Testis (tissue), 3 donors: ENCODE data around the gene FXYD5. TPM values are rescaled to one million over a fixed set of nuclear protein-coding genes. Genes with fewer than 3 reads are reported as not detected.

Experiments
- DNase-seq: peaks from one replicate; pipeline ENCODE4 v3.0.0-alpha.2; 2019
- H3K27ac ChIP-seq, 2 donors: fragments of 200-600 bp; sonication (generic); one replicate each; pipeline ENCODE4 v1.5.1; 2019
- H3K27me3 ChIP-seq: fragments of 200-600 bp; sonication (generic); one replicate; pipeline ENCODE4 v1.5.1; 2019
- H3K36me3 ChIP-seq: fragments of 200-600 bp; sonication (generic); one replicate; pipeline ENCODE4 v1.5.1; 2017; ENCODE audit warnings: low read depth; ENCODE audit errors: missing control alignments
- H3K4me1 ChIP-seq: fragments of 200-600 bp; sonication (generic); one replicate; pipeline ENCODE4 v1.5.1; 2019
- H3K4me3 ChIP-seq, 2 donors: fragments of 200-600 bp; sonication (generic); one replicate each; pipeline ENCODE4 v1.5.1; 2017 to 2019
- H3K9me3 ChIP-seq: fragments of 200-600 bp; sonication (generic); one replicate; pipeline ENCODE4 v1.5.1; 2017
- POLR2A ChIP-seq: fragments of 450-650 bp; IDR thresholded peaks from one replicate; pipeline ENCODE4 v1.6.1; 2017; ENCODE audit warnings: antibody characterized with exemption, mild to moderate bottlenecking, moderate library complexity
- WGBS, 2 donors: methylation state at CpG; one replicate each; pipeline ENCODE4 v1.1.5; 2018; 5-methylcytosine and 5-hydroxymethylcytosine counted together
- intact Hi-C: fragments of 100-400 bp; cut with DNase I; formaldehyde crosslinking; loops from one replicate; pipeline ENCODE4 v1.15.1; 2023; ENCODE audit warnings: low total_unique reads
- polyA plus RNA-seq: library from polyadenylated mRNA; stranded (reverse); fragments of 350-450 nt; fragmentation: Illumina TruSeq; extraction: RNeasy Lipid Tissue Mini Kit (QIAGEN cat#74804); gene quantifications from one replicate; pipeline ENCODE4 v1.2.3, GENCODE V29; 2014; ENCODE audit warnings: low read depth, low replicate concordance; ENCODE audit not compliant: insufficient read depth
- total RNA-seq, 2 donors: library from RNA; depleted of rRNA; stranded (reverse); fragments of >200 nt; gene quantifications; one replicate each; pipeline ENCODE4 v1.2.3, GENCODE V29; 2016
- TF ChIP-seq, protein P1 (sequence below), 3 experiments: fragments of 450-650 bp in 2 of 3; fragments of 200-600 bp in 1 of 3; sonication (generic) in 1 of 3; IDR thresholded peaks; one replicate each; pipeline ENCODE4 v1.5.1; 2016 to 2019; ENCODE audit warnings: antibody characterized with exemption in 3 of 3, mild to moderate bottlenecking in 2 of 3, moderate library complexity in 1 of 3

The FXYD5 gene
- total and polyA plus RNA-seq, 3 donors from 2014 or later = 5.7 to 38.1 (median 17.5) TPM

- Histone ChIP-seq H3K9me3 (no peaks in the 10 kb centered on the region), H3K27me3 (no peaks in the 10 kb centered on the region), H3K36me3 (no peaks in the 10 kb centered on the region), H3K27ac (no peak overlapping the region), H3K4me1 (no peaks in the 10 kb centered on the region), H3K4me3 (no peak overlapping the region)
- 93 to 96% methylated on average over 6 of the region's 6 CpGs for whole genome bisulfite sequencing, 2 donors
- DNase-seq = no peak
- intact Hi-C loops = no loop called here
- no peak for TF ChIP-seq POLR2A
- TF ChIP-seq, protein P1, sequence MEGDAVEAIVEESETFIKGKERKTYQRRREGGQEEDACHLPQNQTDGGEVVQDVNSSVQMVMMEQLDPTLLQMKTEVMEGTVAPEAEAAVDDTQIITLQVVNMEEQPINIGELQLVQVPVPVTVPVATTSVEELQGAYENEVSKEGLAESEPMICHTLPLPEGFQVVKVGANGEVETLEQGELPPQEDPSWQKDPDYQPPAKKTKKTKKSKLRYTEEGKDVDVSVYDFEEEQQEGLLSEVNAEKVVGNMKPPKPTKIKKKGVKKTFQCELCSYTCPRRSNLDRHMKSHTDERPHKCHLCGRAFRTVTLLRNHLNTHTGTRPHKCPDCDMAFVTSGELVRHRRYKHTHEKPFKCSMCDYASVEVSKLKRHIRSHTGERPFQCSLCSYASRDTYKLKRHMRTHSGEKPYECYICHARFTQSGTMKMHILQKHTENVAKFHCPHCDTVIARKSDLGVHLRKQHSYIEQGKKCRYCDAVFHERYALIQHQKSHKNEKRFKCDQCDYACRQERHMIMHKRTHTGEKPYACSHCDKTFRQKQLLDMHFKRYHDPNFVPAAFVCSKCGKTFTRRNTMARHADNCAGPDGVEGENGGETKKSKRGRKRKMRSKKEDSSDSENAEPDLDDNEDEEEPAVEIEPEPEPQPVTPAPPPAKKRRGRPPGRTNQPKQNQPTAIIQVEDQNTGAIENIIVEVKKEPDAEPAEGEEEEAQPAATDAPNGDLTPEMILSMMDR (IDR thresholded peaks at IDR 0.05) = no peak
Observed at GRCh38 chr19:35174226-35174625, 19.7 kb downstream of the FXYD5 start.

DNA sequence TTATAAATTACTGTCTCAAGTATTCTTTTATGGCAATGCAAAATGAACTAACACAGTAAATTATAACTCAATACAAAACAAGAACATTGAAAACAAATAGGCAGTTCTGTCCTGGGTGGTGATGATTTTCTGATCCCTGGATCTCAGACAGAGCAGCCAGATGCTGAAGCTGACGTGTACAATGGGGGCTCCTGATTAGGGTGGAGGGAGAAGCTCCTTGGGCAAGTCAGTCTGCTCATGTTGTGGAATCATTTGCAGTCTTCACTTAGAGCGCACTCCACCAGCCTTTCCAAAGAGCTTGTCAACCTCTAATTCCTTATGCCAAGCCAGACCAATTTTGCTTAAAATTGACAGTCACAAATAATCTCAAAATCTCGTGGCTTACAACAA is 21.6 kb downstream of the FXYD5 start:
- Histone ChIP-seq H3K27ac (no peak overlapping the region), H3K9me3 (no peaks in the 10 kb centered on the region), H3K4me3 (no peak overlapping the region), H3K27me3 (no peaks in the 10 kb centered on the region), H3K4me1 (no peaks in the 10 kb centered on the region), H3K36me3 (no peaks in the 10 kb centered on the region)
- TF ChIP-seq, protein P1 (IDR thresholded peaks at IDR 0.05) = no peak
- no peak for TF ChIP-seq POLR2A
- intact Hi-C loops = no loop called here
- no peak for DNase-seq
- WGBS, 2 donors = 85 to 88% methylated on average over 3 of the region's 3 CpGs

GRCh38 chr19:35177377-35178274 is 23.1 kb downstream of the FXYD5 start:
- intact Hi-C loops = no loop called here
- Histone ChIP-seq H3K27me3 (no peaks in the 10 kb centered on the region), H3K9me3 (no peaks in the 10 kb centered on the region), H3K4me3 (no peak overlapping the region), H3K27ac (no peak overlapping the region), H3K4me1 (no peaks in the 10 kb centered on the region), H3K36me3 (no peaks in the 10 kb centered on the region)
- 80 to 84% methylated on average over 7 of the region's 7 CpGs for WGBS, 2 donors
- no peak for DNase-seq
- TF ChIP-seq, protein P1 (IDR thresholded peaks at IDR 0.05) = no peak
- TF ChIP-seq POLR2A = no peak

DNA sequence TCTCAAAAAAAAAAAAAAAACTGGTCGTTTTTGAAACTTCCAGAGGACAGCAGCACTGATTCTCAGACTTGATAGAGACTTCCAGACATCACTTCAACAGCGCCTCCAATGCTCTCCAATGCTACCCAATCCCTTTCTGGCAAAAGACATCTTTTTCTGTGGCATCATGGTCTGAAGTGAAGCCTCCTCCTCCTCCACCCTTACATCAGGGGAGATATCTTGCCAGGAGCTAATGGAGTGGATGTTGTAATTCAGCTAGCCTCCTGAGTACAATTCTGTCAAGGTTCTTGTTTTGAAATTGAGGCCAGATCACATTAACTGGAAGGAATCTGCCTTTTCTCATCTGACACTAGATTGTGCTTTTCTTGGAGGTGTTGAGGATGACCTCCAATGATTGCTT is 24.2 kb downstream of the FXYD5 start:
- Histone ChIP-seq H3K4me3 (no peak overlapping the region), H3K9me3 (no peaks in the 10 kb centered on the region), H3K27ac (no peak overlapping the region), H3K27me3 (no peaks in the 10 kb centered on the region), H3K36me3 (no peaks in the 10 kb centered on the region), H3K4me1 (no peaks in the 10 kb centered on the region)
- TF ChIP-seq, protein P1 (IDR thresholded peaks at IDR 0.05) = no peak
- no peak for TF ChIP-seq POLR2A
- WGBS, 2 donors = 75 to 78% methylated on average over 2 of the region's 2 CpGs
- intact Hi-C loops = no loop called here
- no peak for DNase-seq

DNA sequence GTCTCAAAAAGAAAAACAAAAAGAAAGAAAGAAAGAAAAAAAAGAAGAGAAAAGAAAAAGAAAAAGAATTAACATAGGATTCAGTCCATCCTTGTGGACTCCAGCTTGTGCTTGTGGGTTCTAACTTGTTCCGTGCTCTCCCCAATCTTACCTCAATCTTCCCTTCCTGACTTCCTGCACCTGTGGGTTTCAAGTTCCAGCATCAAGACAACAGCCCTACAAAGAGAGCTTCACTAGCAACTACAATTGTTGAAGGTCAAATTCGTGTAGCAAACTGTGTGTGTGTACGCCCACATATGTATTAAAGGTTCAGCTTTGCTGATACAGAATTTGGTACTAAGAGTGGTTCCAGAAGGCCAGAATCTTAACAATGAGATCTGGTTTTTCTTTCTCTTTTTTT is 25.3 kb downstream of the FXYD5 start:
- TF ChIP-seq, protein P1 (IDR thresholded peaks at IDR 0.05) = no peak
- TF ChIP-seq POLR2A = no peak

More for the DNA sequence above, 25.3 kb downstream of the FXYD5 start:
- Histone ChIP-seq H3K36me3 (no peaks in the 10 kb centered on the region), H3K4me3 (no peak overlapping the region), H3K9me3 (no peaks in the 10 kb centered on the region), H3K4me1 (no peaks in the 10 kb centered on the region), H3K27me3 (no peaks in the 10 kb centered on the region), H3K27ac (no peak overlapping the region)
- DNase-seq = no peak
- 46 to 76% methylated on average over 3 of the region's 3 CpGs for WGBS, 2 donors
- intact Hi-C loops = no loop called here
